Activated B cell treated with CpG ODN at 0.5 μM for 24 hours (primary cell): ENCODE data around the gene ATP8A2. TPM values are rescaled to one million over a fixed set of nuclear protein-coding genes. Genes with fewer than 3 reads are reported as not detected.

ENCODE experiments used
- ATAC-seq: fragments of 200-7000 bp; cut with Tn5 transposase; one replicate; pipeline ENCODE4 v1.10.0; 2021; ENCODE audit warnings: low read depth, mild to moderate bottlenecking, moderate library complexity
- CTCF ChIA-PET: fragments of 350-600 bp; sonication (Branson Sonifier 250); formaldehyde crosslinking; loops from one replicate; lab custom pipeline; 2021; ENCODE audit warnings: antibody characterized with exemption; lab: Charles Lee
- POLR2A ChIA-PET: fragments of 350-600 bp; sonication (Branson Sonifier 250); formaldehyde crosslinking; loops from one replicate; lab custom pipeline; 2021; ENCODE audit warnings: antibody characterized with exemption; lab: Charles Lee
- DNase-seq: peaks from one replicate; pipeline ENCODE4 v3.0.0; 2022
- H3K27ac Mint-ChIP-seq: one replicate; pipeline ENCODE4 v1.8.0; 2020; ENCODE audit warnings: mixed read lengths
- H3K27me3 Mint-ChIP-seq: one replicate; pipeline ENCODE4 v1.8.0; 2021; ENCODE audit warnings: mixed read lengths
- H3K36me3 Mint-ChIP-seq: one replicate; pipeline ENCODE4 v1.8.0; 2021; ENCODE audit warnings: low read depth, mixed read lengths
- H3K4me1 Mint-ChIP-seq: one replicate; pipeline ENCODE4 v1.8.0; 2021; ENCODE audit warnings: mixed read lengths
- H3K4me3 Mint-ChIP-seq: one replicate; pipeline ENCODE4 v1.8.0; 2020; ENCODE audit warnings: mild to moderate bottlenecking, mixed read lengths
- H3K9me3 Mint-ChIP-seq: one replicate; pipeline ENCODE4 v1.8.0; 2020; ENCODE audit warnings: mixed read lengths
- CTCF ChIP-seq: fragments of 200-600 bp; IDR thresholded peaks from one replicate; pipeline ENCODE4 v1.8.0; 2022; ENCODE audit warnings: antibody characterized with exemption, mild to moderate bottlenecking
- intact Hi-C: fragments of 100-400 bp; cut with micrococcal nuclease; formaldehyde crosslinking; loops from one replicate; pipeline ENCODE4 v1.15.1; 2024
- total RNA-seq: library from RNA; stranded (reverse); gene quantifications from 2 replicates; pipeline ENCODE4 v1.2.3, GENCODE V29; 2022

ATP8A2 gene
- total RNA-seq, 1 donor from 2014 or later, result not detected

GRCh38 chr13:25602176-25602575 is 230.4 kb downstream of the ATP8A2 start:
- no peaks in the 10 kb centered on the region for H3K4me1 Mint-ChIP-seq
- H3K36me3 Mint-ChIP-seq, result no peaks in the 10 kb centered on the region
- intact Hi-C loops, result no loop called here
- no peak overlapping the region for H3K27ac Mint-ChIP-seq
- no peaks in the 10 kb centered on the region for H3K9me3 Mint-ChIP-seq
- H3K4me3 Mint-ChIP-seq, result no peak overlapping the region
- peaks cover 15% of the 10 kb centered on the region for H3K27me3 Mint-ChIP-seq
- POLR2A ChIA-PET, result no interaction called here
- no peak for ATAC-seq
- DNase-seq, result no peak
- no peak for TF ChIP-seq CTCF
- CTCF ChIA-PET, result no interaction called here

GRCh38 chr13:25604106-25604505 is 232.3 kb downstream of the ATP8A2 start:
- Mint-ChIP-seq H3K27me3 (peaks cover 6% of the 10 kb centered on the region), H3K4me1 (no peaks in the 10 kb centered on the region), H3K9me3 (no peaks in the 10 kb centered on the region), H3K27ac (no peak overlapping the region), H3K36me3 (no peaks in the 10 kb centered on the region), H3K4me3 (no peak overlapping the region)
- intact Hi-C loops, result no loop called here
- TF ChIP-seq CTCF, result no peak
- ChIA-PET POLR2A (no interaction called here), CTCF (no interaction called here)
- DNase-seq, result no peak
- no peak for ATAC-seq

- ATAC-seq (no peak), DNase-seq (no peak)
- Mint-ChIP-seq H3K27ac (no peak overlapping the region), H3K4me1 (no peaks in the 10 kb centered on the region), H3K27me3 (peaks cover 3% of the 10 kb centered on the region), H3K4me3 (no peak overlapping the region), H3K36me3 (no peaks in the 10 kb centered on the region), H3K9me3 (peaks cover 11% of the 10 kb centered on the region)
- CTCF ChIA-PET, result no interaction called here
- intact Hi-C loops, result no loop called here
- no peak for TF ChIP-seq CTCF
- POLR2A ChIA-PET, result no interaction called here
Observed at GRCh38 chr13:25607096-25607495, 235.3 kb downstream of the ATP8A2 start.

- Mint-ChIP-seq H3K27me3 (peaks cover 3% of the 10 kb centered on the region), H3K4me3 (no peak overlapping the region)
- POLR2A ChIA-PET, result no interaction called here
Observed at GRCh38 chr13:25608181-25608580, 236.4 kb downstream of the ATP8A2 start.

GRCh38 chr13:25616674-25617073 is 244.9 kb downstream of the ATP8A2 start:
- TF ChIP-seq CTCF, result no peak
- Mint-ChIP-seq H3K27me3 (peaks cover 3% of the 10 kb centered on the region), H3K9me3 (peaks cover 2% of the 10 kb centered on the region), H3K27ac (no peak overlapping the region), H3K4me3 (no peak overlapping the region), H3K36me3 (no peaks in the 10 kb centered on the region), H3K4me1 (no peaks in the 10 kb centered on the region)
- ChIA-PET CTCF (no interaction called here), POLR2A (no interaction called here)
- ATAC-seq (no peak), DNase-seq (no peak)
- intact Hi-C loops, result no loop called here

More at GRCh38 chr13:25608181-25608580, 236.4 kb downstream of the ATP8A2 start:
- no peaks in the 10 kb centered on the region for H3K4me1 Mint-ChIP-seq
- intact Hi-C loops, result no loop called here
- no peaks in the 10 kb centered on the region for H3K36me3 Mint-ChIP-seq
- H3K9me3 Mint-ChIP-seq, result peaks cover 13% of the 10 kb centered on the region
- TF ChIP-seq CTCF, result no peak
- H3K27ac Mint-ChIP-seq, result no peak overlapping the region
- no peak for DNase-seq
- no peak for ATAC-seq
- CTCF ChIA-PET, result no interaction called here
